ENCODE data around the gene PURA.

GRCh38 chr5:140136624-140137023 lies 22.7 kb downstream of the PURA start:
- TF ChIP-seq FOS (IDR thresholded peaks at IDR 0.05; ENCODE audit: low read depth, low read length), result no peak
- no peak for TF ChIP-seq CTCF (conservative IDR thresholded peaks at IDR 0.05; ENCODE audit: low read depth, low read length)
- TF ChIP-seq NFE2L2 (IDR thresholded peaks at IDR 0.05; ENCODE audit: low read depth, low read length), result no peak
- TF ChIP-seq POLR2A (IDR thresholded peaks at IDR 0.05; ENCODE audit: low read depth, low read length), result no peak
- TF ChIP-seq MXI1 (IDR thresholded peaks at IDR 0.05; ENCODE audit: borderline replicate concordance, low read depth, low read length), result no peak
- TF ChIP-seq SMC3 (IDR thresholded peaks at IDR 0.05; ENCODE audit: low read depth, low read length), result no peak
- no peak for TF ChIP-seq CEBPB (IDR thresholded peaks at IDR 0.05; ENCODE audit: low read depth, low read length)
- no peak for TF ChIP-seq MAZ (IDR thresholded peaks at IDR 0.05; ENCODE audit: borderline replicate concordance, low read depth, low read length)
